ENCODE results near the gene BICD2.
A peak's percentile ranks its signal among the peaks of the same experiment; 100 is the strongest.
"Not testable (repeated sequence)": the region's sequence is repeated elsewhere in the genome, so short reads cannot be mapped to it uniquely, and the experiment has no call there.

Gene BICD2

DNA sequence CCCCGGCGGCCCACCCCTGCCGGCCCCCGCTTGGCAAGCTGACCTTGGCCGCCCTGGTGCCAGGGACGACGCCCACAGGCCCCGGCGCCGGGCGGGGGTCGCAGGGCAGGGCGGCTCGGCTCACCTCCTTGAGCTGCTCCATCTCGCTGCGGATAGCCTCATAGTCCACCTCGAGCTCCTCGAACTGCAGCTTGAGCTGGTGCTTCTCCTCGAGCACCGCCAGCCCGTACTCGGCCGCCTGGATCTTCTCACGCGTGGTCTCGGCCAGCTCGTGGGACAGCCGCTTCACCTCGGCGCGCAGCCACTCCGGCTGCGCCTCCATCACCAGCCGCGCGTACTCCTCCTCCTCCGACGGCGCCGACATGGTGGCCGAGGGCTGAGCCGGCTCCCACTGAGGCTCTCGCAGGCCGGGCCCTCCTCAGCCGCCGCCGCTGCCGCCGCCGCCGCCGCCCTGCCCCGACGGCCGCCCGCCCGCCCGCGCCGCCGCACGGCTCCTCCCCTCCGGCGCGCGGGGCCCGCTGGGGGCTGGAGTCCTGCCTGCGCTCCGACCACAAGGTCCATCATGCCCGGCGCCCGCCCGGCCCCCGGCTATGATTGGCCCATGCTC lies at the start of gene BICD2:
Gene BICD2 (minus strand): TSS at position 453 of the 607 bp plus-strand sequence. CDS start 89 bp downstream, at position 364.
- no peak for DNase-seq (ENCODE audit: low read depth, low spot score)

DNA sequence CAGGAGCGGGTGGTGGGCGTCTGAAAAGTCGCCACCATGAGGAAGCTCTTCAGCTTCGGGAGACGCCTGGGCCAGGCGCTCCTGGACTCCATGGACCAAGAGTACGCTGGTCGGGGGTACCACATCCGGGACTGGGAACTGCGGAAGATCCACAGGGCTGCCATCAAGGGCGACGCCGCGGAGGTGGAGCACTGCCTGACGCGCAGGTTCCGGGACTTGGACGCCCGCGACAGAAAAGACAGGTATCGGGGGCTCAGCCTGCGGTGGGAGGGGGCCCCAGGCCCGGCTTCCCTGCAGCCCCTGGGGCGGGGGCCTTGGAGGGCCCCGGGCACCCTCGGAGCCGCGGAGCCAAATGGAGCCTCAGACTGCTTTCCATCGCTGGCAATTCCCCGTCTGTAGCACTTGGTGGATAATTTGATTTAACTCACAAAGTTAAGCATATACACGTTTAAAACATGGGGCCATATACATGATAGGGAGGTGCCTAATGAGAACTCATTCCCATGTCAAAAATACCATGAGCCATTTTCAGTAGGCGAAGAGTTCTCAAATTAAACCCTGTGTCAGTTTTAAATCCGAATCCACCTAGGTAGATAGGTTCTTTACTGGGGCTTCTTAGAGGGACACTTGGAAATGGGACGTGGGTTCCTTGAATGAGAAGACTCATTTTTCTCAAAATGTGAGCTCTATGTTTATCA lies 45.1 kb upstream of the BICD2 start:
- not testable (repeated sequence) for DNase-seq (ENCODE audit: low read depth, low spot score)

DNA sequence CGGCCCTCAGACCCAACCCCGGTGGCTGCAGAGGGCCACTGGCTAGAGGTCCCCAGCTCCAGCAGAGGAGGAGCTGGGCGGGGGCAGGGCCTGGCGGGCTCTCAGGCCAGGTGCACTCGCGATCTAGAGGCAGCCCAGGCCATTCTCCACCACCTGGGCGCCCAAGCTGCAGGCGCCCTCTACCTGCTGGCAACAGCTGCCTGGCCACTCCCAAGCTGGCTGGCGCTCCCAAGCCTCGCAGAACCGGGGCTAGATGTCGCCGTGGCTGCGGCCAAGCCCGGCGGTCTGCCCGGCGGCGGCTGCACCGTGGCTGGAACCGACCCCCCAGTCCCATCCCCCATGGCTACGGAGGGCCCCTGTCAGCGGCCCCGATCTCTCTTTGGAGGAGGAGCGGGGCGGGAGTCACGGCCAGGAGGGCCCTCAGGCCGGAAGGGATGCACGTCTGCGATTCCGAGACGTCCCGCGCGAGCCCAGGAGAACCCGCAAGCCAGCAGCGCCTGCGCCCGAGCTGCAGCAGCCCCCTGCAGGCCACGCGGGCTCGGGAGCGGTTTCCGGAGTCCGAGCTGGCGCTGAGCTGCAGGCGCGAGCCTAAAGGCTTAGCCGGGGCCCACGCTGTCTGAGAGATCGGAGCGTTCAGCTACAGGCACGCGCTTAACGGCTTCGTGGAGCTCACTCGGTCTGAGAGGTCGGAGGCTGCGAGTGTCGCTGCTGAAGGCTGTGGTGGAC lies 44.3 kb upstream of the BICD2 start:
- peak; percentile 87 for DNase-seq (ENCODE audit: low read depth, low spot score)

DNA sequence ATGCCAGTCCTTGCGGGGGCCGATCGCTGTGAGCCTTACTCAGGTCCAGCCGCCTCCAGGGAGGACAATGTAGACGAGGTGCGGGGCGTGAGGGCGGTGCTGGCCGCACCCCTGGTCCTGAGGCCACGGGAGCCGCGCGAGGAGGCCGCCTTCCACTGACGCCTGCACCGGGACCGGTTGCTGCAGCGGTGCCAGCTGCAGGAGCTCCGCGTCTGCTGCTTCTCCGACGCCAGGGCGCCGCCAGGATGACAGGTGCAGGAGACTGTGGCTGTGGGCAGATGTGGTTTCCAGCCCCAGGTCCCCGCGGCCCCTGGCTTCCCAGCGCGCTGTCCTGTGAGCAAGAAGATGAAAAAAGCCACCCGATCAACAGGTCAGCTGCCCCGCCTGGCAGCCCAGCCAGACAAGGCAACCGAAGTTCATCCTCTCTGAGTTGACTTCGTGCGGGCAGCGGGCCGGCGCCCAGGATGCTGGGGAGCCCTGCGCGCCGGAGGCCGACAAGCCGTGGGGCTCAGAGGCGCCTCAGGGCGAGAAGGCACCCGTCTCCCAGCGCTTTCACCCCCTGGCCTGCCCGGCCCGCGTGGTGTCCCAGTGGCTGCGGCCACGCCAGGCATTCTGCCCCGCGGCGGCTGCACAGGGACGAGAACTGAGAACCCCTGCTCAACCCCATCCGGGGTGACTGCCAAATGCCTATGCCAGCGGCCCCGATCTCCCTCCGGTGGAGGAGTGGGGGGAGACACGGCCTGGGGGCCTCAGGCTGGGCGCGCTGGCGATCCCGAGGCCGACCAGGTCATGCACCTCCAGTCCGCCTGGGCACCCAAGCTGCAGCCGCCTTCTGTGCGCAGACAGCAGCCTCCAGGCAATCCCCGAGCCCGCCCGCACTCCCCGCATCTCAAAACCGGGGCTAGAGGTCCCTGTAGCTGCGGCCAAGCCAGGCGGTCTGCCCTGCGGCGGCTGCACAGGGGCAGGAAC lies 43.4 kb upstream of the BICD2 start:
- DNase-seq (ENCODE audit: low read depth, low spot score): peak; percentile 20

DNA sequence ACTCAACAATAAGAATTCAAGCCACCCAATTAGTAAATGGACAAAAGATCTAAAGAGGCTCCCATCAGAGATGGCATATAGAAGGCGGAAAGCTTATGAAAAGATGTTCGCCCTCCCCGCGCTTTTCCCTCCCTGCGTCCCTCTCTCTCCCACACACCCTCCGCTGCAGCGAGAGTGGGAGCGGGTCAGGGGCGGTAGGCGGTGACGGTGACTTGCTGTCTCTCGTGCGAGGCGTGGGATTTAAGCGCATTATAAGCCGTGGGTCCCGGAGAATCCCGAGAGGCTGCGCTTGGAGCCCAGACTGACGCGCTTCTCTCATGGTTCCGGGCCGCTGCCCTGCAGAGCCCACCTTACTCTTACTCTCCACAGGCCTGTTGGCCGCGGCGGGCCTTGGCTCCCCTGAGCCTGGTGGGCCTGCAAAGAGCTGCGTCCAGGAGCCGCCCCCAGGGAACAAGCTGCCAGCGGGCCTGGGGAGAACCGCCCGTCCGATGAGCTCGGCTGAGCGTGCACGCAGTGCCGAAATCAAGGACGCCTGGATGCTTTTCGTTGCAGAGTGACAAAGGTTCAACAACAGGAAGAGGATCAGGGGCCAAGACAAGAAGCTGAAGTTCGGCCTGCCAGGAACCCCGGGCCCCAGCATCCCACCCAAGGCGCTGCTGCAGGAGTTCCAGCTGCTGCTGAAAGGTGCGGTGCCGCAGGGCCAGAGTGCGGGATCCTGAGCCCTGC lies 42.6 kb upstream of the BICD2 start:
- DNase-seq (ENCODE audit: low read depth, low spot score): peak; percentile 11

DNA sequence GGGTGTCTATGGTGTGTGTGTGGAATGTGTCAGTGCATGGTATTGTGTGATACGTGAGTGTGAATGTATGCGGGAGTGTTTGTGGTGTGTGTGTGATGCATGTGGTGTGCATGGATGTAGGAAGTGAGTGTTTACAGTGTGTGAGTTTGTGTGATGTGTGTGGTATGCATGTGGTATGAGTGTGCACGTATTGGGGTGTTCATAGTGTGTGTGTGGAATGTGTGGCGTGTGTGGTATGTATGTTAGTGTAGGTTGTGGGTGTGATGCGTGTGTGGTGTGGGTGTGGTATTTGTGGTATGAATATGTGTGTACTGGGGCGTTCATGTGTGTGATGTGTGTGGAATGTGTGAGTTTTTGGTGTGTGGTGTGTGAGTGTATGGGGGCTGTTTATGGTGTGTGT lies 40.1 kb upstream of the BICD2 start:
- DNase-seq (ENCODE audit: low read depth, low spot score): peak; percentile 17

DNA sequence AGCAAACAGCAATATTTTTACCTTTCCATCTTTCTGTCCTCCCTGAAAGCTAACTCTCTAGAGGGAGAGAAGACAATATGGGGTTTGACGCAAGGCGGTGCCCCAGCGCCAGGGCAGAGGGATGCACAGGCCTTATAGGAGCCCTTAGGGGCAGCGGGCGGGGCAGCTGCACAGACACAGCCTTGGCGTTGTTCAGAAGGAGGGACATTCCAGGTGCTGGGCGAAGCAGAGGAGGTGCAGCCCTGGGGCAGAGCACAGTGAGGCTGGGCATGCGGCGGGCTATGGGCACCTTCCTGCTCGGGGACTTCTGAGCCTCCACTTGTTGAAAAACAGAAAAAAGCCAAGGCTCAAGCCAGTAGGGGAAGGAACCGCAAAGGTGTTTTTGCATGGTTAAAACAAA lies 33.7 kb upstream of the BICD2 start:
- no peak for DNase-seq (ENCODE audit: low read depth, low spot score)

DNA sequence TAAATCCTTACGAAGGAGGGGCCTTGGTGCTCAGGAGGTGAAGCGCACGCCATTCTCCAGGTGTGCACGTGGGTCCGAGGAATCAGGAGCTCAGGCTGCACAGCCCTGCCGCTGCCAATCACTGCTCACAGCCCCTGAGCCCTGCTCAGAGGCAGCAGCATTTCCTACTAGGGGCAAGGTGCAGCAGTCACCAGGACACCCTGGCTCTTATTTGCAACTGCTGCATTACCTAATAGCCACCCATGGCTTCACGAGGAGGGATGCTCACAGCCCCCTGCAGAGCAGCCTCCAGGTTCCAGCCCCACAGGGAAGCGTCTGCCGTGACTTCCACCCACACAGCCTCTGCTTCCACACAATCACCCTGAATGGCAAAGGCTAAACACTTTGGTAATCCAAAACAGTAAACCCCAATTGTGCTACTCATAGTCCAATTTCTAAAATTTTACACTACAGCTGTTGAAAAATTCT lies 31.7 kb upstream of the BICD2 start:
- DNase-seq (ENCODE audit: low read depth, low spot score): not testable (repeated sequence)

DNA sequence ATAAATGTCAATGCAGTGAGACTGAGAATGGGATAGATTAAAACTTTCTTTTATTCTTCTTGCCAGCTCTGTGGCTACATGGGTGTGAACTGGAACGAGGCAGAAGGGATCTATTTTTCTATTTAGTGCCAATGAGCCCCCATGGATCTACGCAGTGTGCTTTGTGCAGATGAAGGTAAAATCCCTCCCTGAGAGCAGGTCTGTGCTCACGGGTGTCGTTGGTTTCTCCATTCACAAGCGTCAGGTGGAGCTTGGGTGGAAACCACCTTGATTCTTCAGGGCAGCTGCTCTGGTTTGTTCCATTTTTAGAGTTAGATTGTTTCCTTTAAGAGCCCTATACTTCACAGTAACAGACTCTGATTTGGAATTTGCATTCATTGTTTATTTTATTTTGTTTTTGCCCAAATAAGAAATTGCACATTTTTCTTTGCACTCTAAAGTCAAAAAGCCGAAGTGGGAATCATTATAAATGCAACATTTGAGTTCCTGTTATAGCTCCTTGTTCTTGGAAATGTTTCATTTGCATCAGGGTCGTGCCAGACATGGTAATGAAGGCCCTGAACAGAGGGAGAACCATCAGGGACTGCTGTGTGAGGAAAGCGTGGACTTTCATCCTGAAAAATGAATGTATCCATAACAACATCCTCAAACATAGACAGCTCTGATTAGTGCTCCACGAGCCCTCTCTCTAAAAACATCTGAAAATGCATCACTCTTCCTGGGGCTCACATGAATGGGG lies 31.1 kb upstream of the BICD2 start:
- DNase-seq (ENCODE audit: low read depth, low spot score): no peak

DNA sequence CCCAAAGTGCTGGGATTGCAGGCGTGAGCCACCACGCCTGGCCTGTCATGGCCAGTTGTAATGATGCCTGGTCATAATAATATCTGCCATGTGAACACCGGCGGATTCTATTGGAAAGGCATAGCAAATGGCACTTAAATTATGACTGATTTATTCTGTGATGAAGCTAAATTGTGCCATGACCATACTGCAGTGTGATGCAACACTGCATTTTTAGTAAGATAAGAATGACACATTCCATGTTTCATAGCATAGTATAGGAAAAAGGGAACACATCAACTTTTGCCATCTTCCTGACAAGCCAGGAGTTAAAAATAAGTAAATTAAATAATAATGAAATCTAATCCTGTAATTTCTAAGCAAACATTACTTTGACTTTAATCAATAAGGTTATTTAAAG lies 30.4 kb upstream of the BICD2 start:
- no peak for DNase-seq (ENCODE audit: low read depth, low spot score)

DNA sequence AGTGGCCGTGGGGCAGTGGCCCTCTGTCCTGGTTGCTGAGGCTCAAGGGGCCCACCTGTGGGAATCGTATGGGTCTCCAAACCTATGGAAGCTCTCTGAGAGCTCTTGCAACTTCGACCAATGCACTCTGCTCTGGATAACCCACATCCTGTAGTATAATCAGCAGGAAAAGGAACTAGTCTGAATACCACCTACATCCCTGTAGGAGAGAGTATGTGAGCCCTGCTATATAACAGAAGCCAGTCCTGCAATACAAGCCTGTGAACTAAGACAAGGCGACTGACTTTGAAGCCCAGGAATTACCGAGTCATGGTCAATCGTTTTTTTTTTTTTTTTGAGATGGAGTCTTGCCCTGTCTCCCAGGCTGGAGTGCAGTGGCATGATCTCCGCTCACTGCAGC lies 29.8 kb upstream of the BICD2 start:
- no peak for DNase-seq (ENCODE audit: low read depth, low spot score)

DNA sequence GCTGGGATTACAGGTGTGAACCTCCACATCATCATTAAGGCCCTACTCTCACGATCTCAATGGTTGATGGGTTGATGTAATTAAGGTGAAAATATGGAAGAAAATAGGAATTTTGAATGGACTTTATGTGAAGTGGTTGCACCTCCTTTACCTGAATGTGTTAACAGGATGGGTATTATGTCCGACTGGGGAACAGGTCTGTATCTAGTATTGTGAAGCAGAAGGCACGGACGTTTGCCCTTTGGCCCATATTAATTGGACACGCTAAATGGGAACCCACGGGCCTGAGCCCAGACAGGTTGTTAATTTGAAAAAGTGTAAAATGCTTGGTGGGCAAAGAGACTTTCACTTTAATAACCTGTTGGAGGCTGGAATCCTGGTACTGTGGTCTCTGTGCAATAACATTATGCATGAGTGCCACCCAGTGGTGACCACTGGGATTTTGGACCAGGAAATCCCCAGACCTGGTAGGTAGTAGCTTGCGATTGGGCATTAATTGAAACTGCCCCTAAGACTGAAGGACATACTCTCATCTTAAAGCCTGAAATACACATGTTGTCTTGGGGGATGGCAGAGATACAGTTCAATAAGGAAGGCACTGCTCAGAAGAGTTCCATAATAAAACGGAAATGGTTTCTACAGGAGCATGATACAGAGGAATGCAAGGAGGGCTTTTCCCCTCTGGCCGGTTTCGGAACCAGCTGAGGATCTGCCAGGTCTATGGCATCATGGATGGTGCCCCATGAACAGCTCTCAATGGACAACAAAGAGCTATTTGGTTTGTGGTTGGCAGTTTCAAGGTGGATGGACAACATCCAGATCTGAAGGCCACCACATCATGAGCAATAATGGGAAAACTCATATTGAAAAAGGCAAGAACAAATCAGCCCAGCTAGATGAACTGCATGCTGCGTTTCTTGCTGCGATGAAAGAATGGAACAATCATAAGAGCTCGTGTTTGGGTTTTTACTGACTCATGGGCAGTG lies 26.2 kb upstream of the BICD2 start:
- peak; percentile 91 for DNase-seq (ENCODE audit: low read depth, low spot score)

DNA sequence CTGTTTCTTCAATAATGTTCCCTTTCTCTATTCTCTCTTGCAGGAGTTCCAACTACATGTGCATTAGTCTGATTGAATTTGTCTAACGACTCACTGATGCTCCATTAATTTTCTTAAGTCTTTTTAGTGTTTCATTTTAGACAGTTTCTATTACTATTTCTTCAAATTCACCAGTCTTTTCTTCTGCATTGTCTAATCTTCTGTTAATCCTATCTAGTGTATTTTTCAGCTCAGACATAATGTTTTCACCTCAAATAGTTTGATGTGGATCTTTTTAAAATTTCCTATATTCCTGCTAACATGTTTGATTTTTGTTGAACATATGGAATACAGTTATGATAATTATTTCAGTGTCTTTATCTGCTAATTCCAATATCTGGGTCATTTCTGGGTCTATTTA lies 21.7 kb upstream of the BICD2 start:
- DNase-seq (ENCODE audit: low read depth, low spot score): no peak

DNA sequence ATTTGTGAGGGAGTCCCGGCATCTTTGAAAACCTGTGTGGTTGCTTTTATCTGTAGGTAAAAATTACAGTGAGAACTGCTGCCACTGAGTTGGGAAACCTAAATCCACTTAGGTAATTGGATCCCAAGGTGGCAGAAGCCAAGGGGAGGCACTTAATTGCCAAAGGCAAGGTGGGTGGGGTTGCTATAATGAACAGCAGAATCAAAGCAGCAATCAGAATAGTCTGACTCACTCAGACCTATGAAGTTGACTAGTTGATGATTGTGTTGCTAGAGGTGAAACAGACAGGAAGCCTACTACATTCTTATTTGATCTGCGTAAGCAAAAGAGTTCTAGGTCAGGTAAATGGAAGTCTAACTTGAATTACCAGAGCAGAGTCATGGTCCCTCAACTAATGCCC lies 17.3 kb upstream of the BICD2 start:
- no peak for DNase-seq (ENCODE audit: low read depth, low spot score)

DNA sequence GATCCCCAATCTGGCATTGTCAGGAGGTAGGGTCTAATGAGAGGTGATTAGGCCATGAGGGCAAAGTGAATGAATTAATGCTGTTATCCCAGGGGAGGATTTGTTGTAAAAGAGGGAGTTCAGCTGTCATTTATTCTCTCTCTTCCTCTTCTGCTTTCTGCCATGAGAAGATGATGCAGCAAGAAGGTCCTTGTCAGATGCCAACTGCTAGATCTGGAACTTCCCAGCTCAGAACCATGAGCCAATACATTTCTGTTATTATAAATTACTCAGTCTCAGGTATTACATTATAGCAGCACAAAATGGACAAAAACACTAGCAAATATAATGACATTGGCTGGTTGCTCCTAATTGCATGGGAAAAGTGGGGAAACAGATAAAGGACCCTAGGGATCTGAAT lies 15.6 kb upstream of the BICD2 start:
- DNase-seq (ENCODE audit: low read depth, low spot score): no peak

DNA sequence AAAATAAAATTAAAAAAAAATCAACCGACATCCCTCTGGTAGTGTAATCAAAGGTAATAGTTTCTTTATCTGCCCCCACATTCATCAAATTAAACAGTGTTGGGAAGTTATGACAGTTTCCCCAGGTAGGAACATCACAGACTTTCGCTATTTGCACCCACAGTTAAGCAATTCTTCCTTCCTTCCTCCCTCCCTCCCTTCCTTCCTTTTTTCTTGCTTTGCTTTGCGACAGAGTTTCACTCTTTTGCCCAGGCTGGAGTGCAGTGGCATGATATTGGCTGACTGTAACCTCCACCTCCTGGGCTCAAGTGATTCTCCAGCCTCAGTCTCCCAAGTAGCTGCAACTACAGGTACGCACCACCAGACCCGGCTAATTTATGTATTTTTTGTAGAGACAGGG lies 10.8 kb upstream of the BICD2 start:
- no peak for DNase-seq (ENCODE audit: low read depth, low spot score)

DNA sequence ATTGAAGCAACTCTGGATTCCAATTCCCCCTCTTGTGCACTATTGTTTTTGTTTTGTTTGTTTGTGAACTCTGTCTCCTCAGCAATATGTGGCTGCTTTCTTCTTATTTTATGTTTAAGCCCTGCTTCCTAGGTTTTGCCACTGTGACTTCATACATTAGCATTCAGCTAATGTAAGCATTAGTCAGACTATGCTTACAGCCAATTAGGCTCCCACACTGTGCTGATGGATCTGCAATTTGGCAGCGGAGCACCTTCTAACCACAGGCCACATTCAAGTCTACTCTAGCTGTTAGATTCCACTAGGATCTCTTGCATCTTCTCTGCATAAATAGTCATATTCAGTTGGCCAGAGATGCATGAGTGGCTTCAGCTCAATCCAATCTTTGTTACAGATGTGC lies 9.6 kb upstream of the BICD2 start:
- peak; percentile 95 for DNase-seq (ENCODE audit: low read depth, low spot score)

DNA sequence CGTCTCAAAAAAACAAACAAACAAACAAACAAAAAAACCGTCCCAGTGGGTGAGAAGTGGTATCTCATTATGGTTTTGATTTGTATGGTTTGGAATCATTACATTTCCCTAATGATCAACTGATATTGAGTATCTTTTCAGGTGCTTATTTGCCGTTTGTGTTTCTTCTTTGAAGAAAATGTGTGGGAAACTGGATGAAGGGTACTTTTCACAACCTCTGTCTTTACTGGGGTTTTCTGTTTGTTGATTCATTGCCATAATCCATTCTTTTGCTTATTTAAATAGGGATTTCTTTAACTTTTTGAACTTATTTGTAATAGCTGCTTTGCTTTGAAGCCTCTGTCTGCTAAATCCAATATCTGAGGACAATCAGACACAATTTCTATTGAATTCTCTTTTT lies 9.2 kb upstream of the BICD2 start:
- no peak for DNase-seq (ENCODE audit: low read depth, low spot score)

DNA sequence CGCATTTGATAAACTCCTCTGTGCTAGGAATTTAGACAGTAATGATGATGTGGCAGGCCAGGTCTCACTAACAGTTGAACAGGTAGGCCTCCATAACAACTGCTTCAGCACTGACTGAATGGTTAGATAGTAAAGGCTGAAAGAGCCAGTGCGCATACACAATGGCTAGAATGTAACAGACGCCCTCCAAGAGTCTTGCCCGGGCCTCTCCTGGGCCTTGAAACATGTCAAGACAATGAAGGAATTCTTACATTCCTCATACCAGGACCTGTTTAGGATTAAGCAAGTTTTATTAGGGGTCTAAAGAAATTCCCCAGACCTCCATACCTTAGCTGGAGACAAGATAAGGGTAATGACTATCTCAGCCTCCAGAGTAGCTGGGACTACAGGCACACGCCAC lies 6.7 kb upstream of the BICD2 start:
- no peak for DNase-seq (ENCODE audit: low read depth, low spot score)
